Trophoblast cell (in vitro differentiated cells and primary cell): ENCODE measurements around the gene ULK4.

Source experiments
- DNase-seq, 2 donors: peaks; one replicate each; pipeline ENCODE4 v3.0.0-alpha.2; 2016
- H2AFZ ChIP-seq: 2 replicates; pipeline ENCODE4 v1.6.1; 2013; ENCODE audit warnings: low read length, moderate library complexity, mild to moderate bottlenecking; ENCODE audit not compliant: insufficient read depth, poor library complexity
- H2AK5ac ChIP-seq: 2 replicates; pipeline ENCODE4 v1.6.1; 2013; ENCODE audit warnings: mild to moderate bottlenecking, low read length
- H2BK120ac ChIP-seq: 2 replicates; pipeline ENCODE4 v1.6.1; 2013; ENCODE audit warnings: low read length, mild to moderate bottlenecking, moderate library complexity; ENCODE audit not compliant: insufficient read depth, poor library complexity
- H2BK12ac ChIP-seq: 2 replicates; pipeline ENCODE4 v1.6.1; 2013; ENCODE audit warnings: mild to moderate bottlenecking, low read length, moderate library complexity
- H2BK5ac ChIP-seq: 2 replicates; pipeline ENCODE4 v1.6.1; 2013; ENCODE audit warnings: low read length, low read depth, moderate library complexity, mild to moderate bottlenecking; ENCODE audit not compliant: poor library complexity
- H3K14ac ChIP-seq: 2 replicates; pipeline ENCODE4 v1.6.1; 2013; ENCODE audit warnings: mild to moderate bottlenecking, low read length
- H3K18ac ChIP-seq: 2 replicates; pipeline ENCODE4 v1.6.1; 2013; ENCODE audit warnings: mild to moderate bottlenecking, low read length
- H3K23ac ChIP-seq: 2 replicates; pipeline ENCODE4 v1.6.1; 2013; ENCODE audit warnings: low read length
- H3K27ac ChIP-seq: 2 replicates; pipeline ENCODE4 v1.5.1; 2013; ENCODE audit warnings: low read depth, mild to moderate bottlenecking, inconsistent platforms, low read length, moderate library complexity
- H3K27me3 ChIP-seq: 2 replicates; pipeline ENCODE4 v1.6.1; 2013; ENCODE audit warnings: inconsistent platforms, mild to moderate bottlenecking, low read length, moderate library complexity; ENCODE audit not compliant: insufficient read depth
- H3K36me3 ChIP-seq, 2 experiments: 1 replicate in 1 of 2; 2 replicates in 1 of 2; pipeline ENCODE4 v1.6.1; 2013; ENCODE audit warnings: low read length in 2 of 2, mild to moderate bottlenecking in 2 of 2, moderate library complexity in 1 of 2; ENCODE audit not compliant: insufficient read depth in 2 of 2, control insufficient read depth in 1 of 2
- H3K4ac ChIP-seq: 2 replicates; pipeline ENCODE4 v1.6.1; 2013; ENCODE audit warnings: low read depth, mild to moderate bottlenecking, low read length, moderate library complexity
- H3K4me1 ChIP-seq, 2 experiments: 1 replicate in 1 of 2; 2 replicates in 1 of 2; pipeline ENCODE4 v1.6.1; 2013; ENCODE audit warnings: low read length in 2 of 2, mild to moderate bottlenecking in 2 of 2, moderate library complexity in 1 of 2; ENCODE audit not compliant: insufficient read depth in 2 of 2, control insufficient read depth in 1 of 2
- H3K4me2 ChIP-seq: 2 replicates; pipeline ENCODE4 v1.6.1; 2013; ENCODE audit warnings: inconsistent platforms, mild to moderate bottlenecking, low read length, moderate library complexity
- H3K4me3 ChIP-seq: 2 replicates; pipeline ENCODE4 v1.5.1; 2013; ENCODE audit warnings: mild to moderate bottlenecking, low read depth, low read length, inconsistent platforms
- H3K79me1 ChIP-seq: one replicate; pipeline ENCODE4 v1.6.1; 2013; ENCODE audit warnings: low read length
- H3K79me2 ChIP-seq: 2 replicates; pipeline ENCODE4 v1.6.1; 2013; ENCODE audit warnings: low read length, mild to moderate bottlenecking; ENCODE audit not compliant: control insufficient read depth, insufficient read depth, poor library complexity
- H3K9ac ChIP-seq: 2 replicates; pipeline ENCODE4 v1.6.1; 2013; ENCODE audit warnings: mild to moderate bottlenecking, low read length
- H3K9me3 ChIP-seq: 2 replicates; pipeline ENCODE4 v1.6.1; 2013; ENCODE audit warnings: low read depth, mild to moderate bottlenecking, control low read depth, inconsistent platforms, low read length; ENCODE audit not compliant: insufficient read depth
- H4K12ac ChIP-seq: 2 replicates; pipeline ENCODE4 v1.6.1; 2013; ENCODE audit warnings: low read depth, mild to moderate bottlenecking, low read length, moderate library complexity
- H4K8ac ChIP-seq: 2 replicates; pipeline ENCODE4 v1.6.1; 2013; ENCODE audit warnings: low read depth, mild to moderate bottlenecking, low read length, moderate library complexity
- H4K91ac ChIP-seq: one replicate; pipeline ENCODE4 v1.6.1; 2013; ENCODE audit warnings: low read depth, mild to moderate bottlenecking, low read length, moderate library complexity
- WGBS: extraction: QIAGEN DNeasy Blood & Tissue Kit; methylation state at CpG from one replicate; pipeline ENCODE4 v1.1.7; 2013; ENCODE audit warnings: missing lambda C conversion rate; ENCODE audit not compliant: insufficient read length, insufficient coverage; ENCODE audit errors: extremely low coverage; 5-methylcytosine and 5-hydroxymethylcytosine counted together

Gene ULK4

DNA sequence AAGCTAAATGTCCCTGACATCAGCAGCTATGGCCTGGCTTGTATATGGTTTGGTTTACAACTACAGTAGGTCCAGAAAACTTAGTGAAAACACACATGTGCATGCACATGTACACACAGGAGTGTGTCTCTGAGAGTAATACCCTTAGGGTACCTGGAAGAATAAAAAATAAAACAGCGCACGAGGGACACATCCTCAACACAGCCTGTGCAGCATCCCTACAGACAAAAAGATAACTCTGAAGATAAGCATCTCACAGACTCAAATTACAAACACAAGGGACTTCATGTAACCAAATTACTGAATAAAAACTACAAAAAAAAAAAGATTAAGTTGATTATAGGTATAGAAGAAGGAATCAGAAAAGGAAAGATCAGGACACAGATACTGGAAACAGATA, 653.8 kb downstream of the ULK4 start:
- WGBS, result no CpG with 5 or more reads among the region's 2 CpGs
- no peak overlapping the region for H4K91ac ChIP-seq
- H3K27me3 ChIP-seq, result no peaks in the 10 kb centered on the region
- H2BK120ac ChIP-seq, result no peak overlapping the region
- no peaks in the 10 kb centered on the region for H3K4me1 ChIP-seq
- no peak overlapping the region for H3K18ac ChIP-seq
- no peak overlapping the region for H3K14ac ChIP-seq
- H3K9ac ChIP-seq, result no peak overlapping the region
- H2BK5ac ChIP-seq, result no peak overlapping the region
- no peak for DNase-seq
- H3K23ac ChIP-seq, result no peak overlapping the region
- no peak overlapping the region for H4K8ac ChIP-seq
- H4K12ac ChIP-seq, result no peak overlapping the region
- H3K79me2 ChIP-seq, result no peaks in the 10 kb centered on the region
- no peak overlapping the region for H3K27ac ChIP-seq
- no peaks in the 10 kb centered on the region for H3K36me3 ChIP-seq
- no peak overlapping the region for H2BK12ac ChIP-seq
- no peak overlapping the region for H2AK5ac ChIP-seq
- H3K4me3 ChIP-seq, result no peak overlapping the region
- H3K9me3 ChIP-seq, result no peaks in the 10 kb centered on the region
- no peak overlapping the region for H3K4ac ChIP-seq
- H3K79me1 ChIP-seq, result no peaks in the 10 kb centered on the region
- no peak overlapping the region for H3K4me2 ChIP-seq
- no peak overlapping the region for H2AFZ ChIP-seq

DNA sequence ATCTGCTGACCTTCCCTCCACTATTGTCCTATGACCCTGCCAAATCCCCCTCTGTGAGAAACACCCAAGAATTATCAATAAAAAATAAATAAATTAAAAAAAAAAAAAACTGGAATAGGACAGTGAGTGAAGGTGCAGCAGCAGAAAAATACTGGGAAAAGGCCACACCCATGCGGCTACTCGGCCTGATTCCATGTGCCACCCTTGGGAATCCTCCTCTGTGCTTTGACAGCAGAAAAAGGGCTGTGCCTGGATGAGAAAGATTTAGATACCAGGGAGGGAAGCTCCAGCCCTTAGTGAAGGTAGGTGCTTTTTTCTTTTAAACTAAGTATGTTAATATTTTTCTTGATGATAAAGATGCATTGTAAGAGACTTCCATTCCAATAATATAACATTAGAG, 654.8 kb downstream of the ULK4 start:
- H3K4me2 ChIP-seq, result no peak overlapping the region
- H2BK120ac ChIP-seq, result no peak overlapping the region
- H3K14ac ChIP-seq, result no peak overlapping the region
- H3K4ac ChIP-seq, result no peak overlapping the region
- H3K9me3 ChIP-seq, result no peaks in the 10 kb centered on the region
- H3K4me3 ChIP-seq, result no peak overlapping the region
- no peaks in the 10 kb centered on the region for H3K79me1 ChIP-seq
- no peak for DNase-seq
- H3K36me3 ChIP-seq, result no peaks in the 10 kb centered on the region
- WGBS, result no CpG with 5 or more reads among the region's 2 CpGs
- H2AFZ ChIP-seq, result no peak overlapping the region
- no peaks in the 10 kb centered on the region for H3K4me1 ChIP-seq
- no peak overlapping the region for H3K27ac ChIP-seq
- H2AK5ac ChIP-seq, result no peak overlapping the region
- no peaks in the 10 kb centered on the region for H3K79me2 ChIP-seq
- no peak overlapping the region for H4K12ac ChIP-seq
- H4K91ac ChIP-seq, result no peak overlapping the region
- H2BK5ac ChIP-seq, result no peak overlapping the region
- no peak overlapping the region for H3K9ac ChIP-seq
- no peak overlapping the region for H4K8ac ChIP-seq
- H2BK12ac ChIP-seq, result no peak overlapping the region
- H3K27me3 ChIP-seq, result no peaks in the 10 kb centered on the region
- no peak overlapping the region for H3K23ac ChIP-seq
- no peak overlapping the region for H3K18ac ChIP-seq

DNA sequence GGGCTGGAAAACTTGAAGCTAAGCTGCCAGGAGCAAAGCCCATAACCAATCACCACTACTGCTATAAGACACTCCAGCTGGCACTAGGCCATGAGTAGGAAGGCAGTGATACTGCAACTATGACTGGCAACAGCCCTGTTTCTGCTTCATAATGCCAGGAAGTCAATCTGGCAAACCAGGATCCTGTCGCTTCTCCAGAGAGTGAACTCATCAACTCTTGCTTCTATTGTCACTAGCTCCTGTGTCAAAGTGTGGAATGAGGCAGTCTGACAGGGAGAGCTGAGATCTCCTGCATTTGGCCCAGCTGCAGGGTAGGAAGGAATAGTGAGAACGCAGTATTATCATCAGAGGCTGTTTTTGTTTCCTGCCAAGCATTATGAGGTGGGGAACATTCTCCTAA, 657.3 kb downstream of the ULK4 start:
- no CpG with 5 or more reads among the region's 2 CpGs for WGBS
- no peak overlapping the region for H2BK5ac ChIP-seq
- H3K4ac ChIP-seq, result no peak overlapping the region
- H3K9ac ChIP-seq, result no peak overlapping the region
- H4K91ac ChIP-seq, result no peak overlapping the region
- no peak overlapping the region for H3K23ac ChIP-seq
- no peak overlapping the region for H2AFZ ChIP-seq
- H3K4me2 ChIP-seq, result no peak overlapping the region
- no peak overlapping the region for H3K18ac ChIP-seq
- H3K4me3 ChIP-seq, result no peak overlapping the region
- no peak overlapping the region for H3K27ac ChIP-seq
- no peaks in the 10 kb centered on the region for H3K9me3 ChIP-seq
- H3K79me2 ChIP-seq, result no peaks in the 10 kb centered on the region
- no peaks in the 10 kb centered on the region for H3K27me3 ChIP-seq
- H4K8ac ChIP-seq, result no peak overlapping the region
- no peak overlapping the region for H2BK120ac ChIP-seq
- H3K4me1 ChIP-seq, result no peaks in the 10 kb centered on the region
- no peak overlapping the region for H3K14ac ChIP-seq
- no peaks in the 10 kb centered on the region for H3K36me3 ChIP-seq
- no peak for DNase-seq
- no peak overlapping the region for H4K12ac ChIP-seq
- no peaks in the 10 kb centered on the region for H3K79me1 ChIP-seq
- no peak overlapping the region for H2BK12ac ChIP-seq
- no peak overlapping the region for H2AK5ac ChIP-seq

DNA sequence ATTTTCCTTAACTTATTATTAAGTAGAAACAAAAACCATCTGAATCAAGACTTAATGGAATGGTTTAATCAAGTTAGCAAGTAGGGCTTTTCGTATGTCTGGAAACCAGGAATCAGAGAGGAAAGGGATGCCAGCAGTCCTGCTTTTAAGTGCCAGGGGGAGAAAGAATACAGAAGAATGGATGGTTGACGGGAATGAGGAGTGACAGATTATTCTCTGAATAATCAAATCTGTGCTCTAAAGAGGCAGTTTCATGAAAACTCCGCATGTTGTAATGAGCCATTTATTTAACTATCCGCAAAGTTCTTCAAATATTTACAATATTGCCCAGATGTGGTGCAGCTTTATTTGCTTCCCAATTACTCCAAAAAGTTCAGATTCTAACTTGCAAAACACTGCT, 659.6 kb downstream of the ULK4 start:
- no peak overlapping the region for H3K4me3 ChIP-seq
- H3K4me2 ChIP-seq, result no peak overlapping the region
- no peak overlapping the region for H2BK120ac ChIP-seq
- H3K36me3 ChIP-seq, result no peaks in the 10 kb centered on the region
- no peaks in the 10 kb centered on the region for H3K79me2 ChIP-seq
- no peak overlapping the region for H4K12ac ChIP-seq
- H3K27me3 ChIP-seq, result no peaks in the 10 kb centered on the region
- no peak overlapping the region for H4K8ac ChIP-seq
- no peaks in the 10 kb centered on the region for H3K79me1 ChIP-seq
- H3K18ac ChIP-seq, result no peak overlapping the region
- no peaks in the 10 kb centered on the region for H3K4me1 ChIP-seq
- H3K4ac ChIP-seq, result no peak overlapping the region
- H3K9ac ChIP-seq, result no peak overlapping the region
- H2BK5ac ChIP-seq, result no peak overlapping the region
- H4K91ac ChIP-seq, result no peak overlapping the region
- no peak overlapping the region for H2AK5ac ChIP-seq
- H2BK12ac ChIP-seq, result no peak overlapping the region
- no peak for DNase-seq
- H3K23ac ChIP-seq, result no peak overlapping the region
- no CpG with 5 or more reads among the region's 4 CpGs for WGBS
- H3K9me3 ChIP-seq, result no peaks in the 10 kb centered on the region
- no peak overlapping the region for H3K27ac ChIP-seq
- no peak overlapping the region for H3K14ac ChIP-seq
- H2AFZ ChIP-seq, result no peak overlapping the region
